Measurements from ENCODE around the gene SLC19A1.

- TF ChIP-seq POLR2AphosphoS5 (IDR thresholded peaks at IDR 0.05) (no peak), CTCF (IDR thresholded peaks at IDR 0.05) (no peak), POLR2A (IDR thresholded peaks at IDR 0.05) (no peak)
These were observed 46.0 kb upstream of the SLC19A1 start for GRCh38 chr21:45588086-45588825.
